GM21825 (cell line): ENCODE measurements around the gene INTS6L.

Experiments
- ATAC-seq: cut with Tn5 transposase; IDR thresholded peaks from one replicate; pipeline ENCODE4 v1.9.1; 2021; ENCODE audit warnings: mild to moderate bottlenecking, moderate library complexity; ENCODE audit not compliant: unreplicated experiment

The INTS6L gene

GRCh38 chrX:135520553-135521404 lies at the start of gene INTS6L:
Gene INTS6L, plus strand, starts transcription at chrX:135520660. Its CDS starts 333 bp downstream, at chrX:135520993.
- ATAC-seq = peak; percentile 85

- no peak for ATAC-seq
These were observed 44.1 kb upstream of the INTS6L start for GRCh38 chrX:135476378-135476777.

GRCh38 chrX:135477576-135477975 lies 42.9 kb upstream of the INTS6L start:
- no peak for ATAC-seq

GRCh38 chrX:135480076-135480475 lies 40.4 kb upstream of the INTS6L start:
- no peak for ATAC-seq

- no peak for ATAC-seq
These were observed 38.7 kb upstream of the INTS6L start for GRCh38 chrX:135481696-135482179.

GRCh38 chrX:135484641-135485289 lies 35.7 kb upstream of the INTS6L start:
- no peak for ATAC-seq

GRCh38 chrX:135489542-135489941 lies 30.9 kb upstream of the INTS6L start:
- peak; percentile 83 for ATAC-seq

- ATAC-seq = no peak
These were observed 29.4 kb upstream of the INTS6L start for GRCh38 chrX:135490979-135491514.

GRCh38 chrX:135494453-135494852 lies 26.0 kb upstream of the INTS6L start:
- ATAC-seq = no peak

GRCh38 chrX:135497736-135498135 lies 22.7 kb upstream of the INTS6L start:
- ATAC-seq = no peak

GRCh38 chrX:135498236-135498635 lies 22.2 kb upstream of the INTS6L start:
- ATAC-seq = no peak

GRCh38 chrX:135505351-135505750 lies 15.1 kb upstream of the INTS6L start:
- ATAC-seq = no peak

GRCh38 chrX:135509885-135510284 lies 10.6 kb upstream of the INTS6L start:
- no peak for ATAC-seq

- ATAC-seq = no peak
These were observed 7.8 kb upstream of the INTS6L start for GRCh38 chrX:135512508-135513129.

GRCh38 chrX:135513130-135513515 lies 7.3 kb upstream of the INTS6L start:
- no peak for ATAC-seq

GRCh38 chrX:135516376-135516775 lies 4.1 kb upstream of the INTS6L start:
- ATAC-seq = no peak

- ATAC-seq = no peak
These were observed 2.3 kb upstream of the INTS6L start for GRCh38 chrX:135518161-135518560.

- ATAC-seq = no peak
These were observed 373 bp upstream of the INTS6L start for GRCh38 chrX:135520022-135520552.

- ATAC-seq = peak; percentile 68
These were observed 1.1 kb downstream of the INTS6L start for GRCh38 chrX:135521405-135522131.

- no peak for ATAC-seq
These were observed 1.7 kb downstream of the INTS6L start for GRCh38 chrX:135522132-135522530.
